ENCODE data around the gene UBN1. TPM values are rescaled to one million over a fixed set of nuclear protein-coding genes. Genes with fewer than 3 reads are reported as not detected.

Gene UBN1
- total RNA-seq, 2 experiments from 2014 or later: 45.7 to 45.8 TPM

GRCh38 chr16:4801051-4801961 is 46.0 kb upstream of the UBN1 start:
- ATAC-seq (ENCODE audit: poor library complexity): no peak
- DNase-seq: peak in 1 of 14 experiments; percentile 45
- no peaks in the 10 kb centered on the region for H3K27me3 ChIP-seq (ENCODE audit: control insufficient read depth in 1 of 2, insufficient read depth in 2 of 2, low read length in 2 of 2)
- H3K4me1 ChIP-seq (ENCODE audit: insufficient read depth, low read length): peaks cover 24% of the 10 kb centered on the region
- peak overlapping the region; percentile 93 for H3K4me3 Mint-ChIP-seq
- H3K4me3 ChIP-seq (ENCODE audit: low read length): peak overlapping the region; percentile 61
- peaks cover 30% of the 10 kb centered on the region for H3K36me3 ChIP-seq (ENCODE audit: insufficient read depth, low read length)
- H3K27ac Mint-ChIP-seq: peak overlapping the region; percentile 96
- peaks cover 23% of the 10 kb centered on the region for H3K36me3 Mint-ChIP-seq (ENCODE audit: low read depth)
- H3K27ac ChIP-seq (ENCODE audit: low read depth in 1 of 2, low read length in 2 of 2): peak overlapping the region; percentile 91 to 94
- POLR2A ChIA-PET: interaction anchor here (0.9 to 3.0 kb wide), 9 partner anchors 9 to 185 kb away, joined by 3 to 38 read pairs (median 4); partner anchors contain the start of genes ANKS3, DNAAF8, GLYR1 and SEPTIN12
- H3K9me3 Mint-ChIP-seq: no peaks in the 10 kb centered on the region
- TF ChIP-seq CTCF (IDR thresholded peaks at IDR 0.05): no peak
- no peaks in the 10 kb centered on the region for H3K27me3 Mint-ChIP-seq
- intact Hi-C loops (cut with DNase I, micrococcal nuclease): loop anchor here in 1 of 2 experiments (10.0 kb wide), 1 partner anchor 187 kb away; the partner anchor contains the start of gene UBALD1
- CTCF ChIA-PET: no interaction called here
- peaks cover 22% of the 10 kb centered on the region for H3K4me1 Mint-ChIP-seq (ENCODE audit: low read depth)
- no peaks in the 10 kb centered on the region for H3K9me3 ChIP-seq (ENCODE audit: control insufficient read depth in 1 of 2, insufficient read depth in 1 of 2, low read length in 2 of 2)

- Mint-ChIP-seq H3K27ac (peak within 1 kb of the TSS; percentile 96), H3K4me1 (ENCODE audit: low read depth) (peaks cover 22% of the 10 kb centered on the region), H3K9me3 (no peaks in the 10 kb centered on the region), H3K4me3 (peak within 1 kb of the TSS; percentile 93), H3K36me3 (ENCODE audit: low read depth) (peaks cover 24% of the 10 kb centered on the region), H3K27me3 (no peaks in the 10 kb centered on the region)
- Histone ChIP-seq H3K27me3 (ENCODE audit: control insufficient read depth in 1 of 2, insufficient read depth in 2 of 2, low read length in 2 of 2) (no peaks in the 10 kb centered on the region), H3K4me3 (ENCODE audit: low read length) (peak within 1 kb of the TSS; percentile 61), H3K36me3 (ENCODE audit: insufficient read depth, low read length) (peaks cover 32% of the 10 kb centered on the region), H3K4me1 (ENCODE audit: insufficient read depth, low read length) (peaks cover 24% of the 10 kb centered on the region), H3K27ac (ENCODE audit: low read depth in 1 of 2, low read length in 2 of 2) (peak within 1 kb of the TSS; percentile 91 to 94), H3K9me3 (ENCODE audit: control insufficient read depth in 1 of 2, insufficient read depth in 1 of 2, low read length in 2 of 2) (no peaks in the 10 kb centered on the region)
- ChIA-PET POLR2A (interaction anchor here (0.5 to 3.0 kb wide), 15 partner anchors 8 to 1012 kb away, joined by 3 to 38 read pairs (median 4); partner anchors contain the start of genes ANKS3, DNAAF8, GLYR1 and MGRN1), CTCF (interaction anchor here (1.0 to 1.6 kb wide), 3 partner anchors 33 to 68 kb away, joined by 3 to 5 read pairs (median 3); partner anchors contain the start of genes ANKS3 and DNAAF8)
- DNase-seq: peak; percentile 64 to 95 (median 83)
- no peak for TF ChIP-seq CTCF (IDR thresholded peaks at IDR 0.05)
- intact Hi-C loops (cut with DNase I, micrococcal nuclease): loop anchor here (1.0 to 10.0 kb wide), 4 partner anchors 34 to 187 kb away; partner anchors contain the start of genes ANKS3 (in 2 of the 2), DNAAF8 (in 2 of the 2) and UBALD1 (in 1 of the 2)
- peak; percentile 72 for ATAC-seq (ENCODE audit: poor library complexity)
These were observed 45.2 kb upstream of the UBN1 start, which contains the start of gene ROGDI for GRCh38 chr16:4801962-4802658. ROGDI (minus strand) TSS chr16:4802633; CDS start chr16:4802571, 62 bp downstream.

Data from CD4-positive, alpha-beta T cell (primary cell).